ENCODE data around the gene PLSCR2. TPM values are rescaled to one million over a fixed set of nuclear protein-coding genes. Genes with fewer than 3 reads are reported as not detected.
"Not testable (repeated sequence)": the region's sequence is repeated elsewhere in the genome, so short reads cannot be mapped to it uniquely, and the experiment has no call there.

Gene PLSCR2
- total RNA-seq, 2 donors from 2014 or later, result not detected

DNA sequence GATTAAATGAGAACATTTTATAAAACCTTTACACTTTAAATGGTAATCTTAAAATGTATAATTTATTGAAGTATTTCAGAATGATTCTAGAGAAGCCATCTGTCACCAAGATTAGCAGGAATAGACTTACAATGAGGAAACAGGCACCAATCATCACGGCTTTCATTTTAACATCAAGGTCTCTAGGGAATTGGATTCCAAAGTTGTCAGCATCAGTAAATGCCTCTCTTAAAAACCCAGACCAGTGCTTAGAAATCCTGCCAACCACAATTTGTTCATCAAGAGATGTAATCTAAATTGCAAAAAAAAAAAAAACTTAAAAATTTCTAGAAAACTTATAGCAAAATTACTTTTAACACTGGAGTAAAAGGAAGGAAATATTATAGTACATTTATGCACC, 20.3 kb downstream of the PLSCR2 start:
- H3K27ac ChIP-seq, result no peak overlapping the region
- TF ChIP-seq POLR2A (IDR thresholded peaks at IDR 0.05), result no peak
- TF ChIP-seq, protein P1, sequence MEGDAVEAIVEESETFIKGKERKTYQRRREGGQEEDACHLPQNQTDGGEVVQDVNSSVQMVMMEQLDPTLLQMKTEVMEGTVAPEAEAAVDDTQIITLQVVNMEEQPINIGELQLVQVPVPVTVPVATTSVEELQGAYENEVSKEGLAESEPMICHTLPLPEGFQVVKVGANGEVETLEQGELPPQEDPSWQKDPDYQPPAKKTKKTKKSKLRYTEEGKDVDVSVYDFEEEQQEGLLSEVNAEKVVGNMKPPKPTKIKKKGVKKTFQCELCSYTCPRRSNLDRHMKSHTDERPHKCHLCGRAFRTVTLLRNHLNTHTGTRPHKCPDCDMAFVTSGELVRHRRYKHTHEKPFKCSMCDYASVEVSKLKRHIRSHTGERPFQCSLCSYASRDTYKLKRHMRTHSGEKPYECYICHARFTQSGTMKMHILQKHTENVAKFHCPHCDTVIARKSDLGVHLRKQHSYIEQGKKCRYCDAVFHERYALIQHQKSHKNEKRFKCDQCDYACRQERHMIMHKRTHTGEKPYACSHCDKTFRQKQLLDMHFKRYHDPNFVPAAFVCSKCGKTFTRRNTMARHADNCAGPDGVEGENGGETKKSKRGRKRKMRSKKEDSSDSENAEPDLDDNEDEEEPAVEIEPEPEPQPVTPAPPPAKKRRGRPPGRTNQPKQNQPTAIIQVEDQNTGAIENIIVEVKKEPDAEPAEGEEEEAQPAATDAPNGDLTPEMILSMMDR (IDR thresholded peaks at IDR 0.05), result no peak
- no peaks in the 10 kb centered on the region for H3K4me1 ChIP-seq
- peaks cover 0 to 6% (median 0%) of the 10 kb centered on the region in 3 donors for H3K9me3 ChIP-seq
- H3K36me3 ChIP-seq (replicated peaks in 1 of 2; ENCODE audit: insufficient read depth in 1 of 2, low read depth in 2 of 2), result no peaks in the 10 kb centered on the region
- intact Hi-C loops (cut with DNase I), result no loop called here
- no peaks in the 10 kb centered on the region for H3K27me3 ChIP-seq
- no peak for ATAC-seq
- DNase-seq, result no peak
- 76 to 79% methylated on average over 1 of the region's 1 CpG for WGBS, 2 donors
- no peak overlapping the region for H3K4me3 ChIP-seq

GRCh38 chr3:146446026-146446425, 23.3 kb downstream of the PLSCR2 start:
- TF ChIP-seq, protein P1 (IDR thresholded peaks at IDR 0.05), result no peak
- TF ChIP-seq POLR2A (IDR thresholded peaks at IDR 0.05), result no peak
- intact Hi-C loops (cut with DNase I), result no loop called here
- Histone ChIP-seq H3K4me1 (no peaks in the 10 kb centered on the region), H3K4me3 (no peak overlapping the region), H3K9me3 (peaks cover 0 to 6% (median 0%) of the 10 kb centered on the region in 3 donors), H3K27me3 (no peaks in the 10 kb centered on the region), H3K36me3 (replicated peaks in 1 of 2; ENCODE audit: insufficient read depth in 1 of 2, low read depth in 2 of 2) (no peaks in the 10 kb centered on the region), H3K27ac (no peak overlapping the region)
- WGBS, 2 donors, result 90% methylated on average over 1 of the region's 1 CpG
- DNase-seq (no peak), ATAC-seq (no peak)

DNA sequence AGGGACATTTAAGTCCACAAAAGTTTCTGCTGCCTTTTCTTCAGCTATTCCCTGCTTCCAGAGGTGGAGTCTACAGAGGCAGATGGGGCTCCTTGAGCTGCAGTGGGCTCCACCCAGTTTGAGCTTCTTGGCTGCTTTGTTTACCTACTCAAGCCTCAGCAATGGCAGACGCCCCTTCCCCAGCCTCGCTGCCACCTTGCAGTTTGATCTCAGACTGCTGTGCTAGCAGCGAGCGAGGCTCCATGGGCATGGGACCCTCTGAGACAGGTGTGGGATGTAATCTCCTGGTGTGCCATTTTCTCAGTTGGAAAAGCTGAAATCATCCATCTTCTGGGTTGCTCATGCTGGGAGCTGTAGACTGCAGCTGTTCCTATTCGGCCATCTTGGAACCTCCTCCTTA, 29.1 kb downstream of the PLSCR2 start:
- H3K27ac ChIP-seq; H3K27me3 ChIP-seq; ATAC-seq; H3K4me3 ChIP-seq; H3K4me1 ChIP-seq; DNase-seq; intact Hi-C loops (cut with DNase I); H3K36me3 ChIP-seq (replicated peaks in 1 of 2; ENCODE audit: insufficient read depth in 1 of 2, low read depth in 2 of 2); H3K9me3 ChIP-seq: not testable (repeated sequence)
- 76% methylated on average over 3 to 5 of the region's 5 CpGs for WGBS, 2 donors

DNA sequence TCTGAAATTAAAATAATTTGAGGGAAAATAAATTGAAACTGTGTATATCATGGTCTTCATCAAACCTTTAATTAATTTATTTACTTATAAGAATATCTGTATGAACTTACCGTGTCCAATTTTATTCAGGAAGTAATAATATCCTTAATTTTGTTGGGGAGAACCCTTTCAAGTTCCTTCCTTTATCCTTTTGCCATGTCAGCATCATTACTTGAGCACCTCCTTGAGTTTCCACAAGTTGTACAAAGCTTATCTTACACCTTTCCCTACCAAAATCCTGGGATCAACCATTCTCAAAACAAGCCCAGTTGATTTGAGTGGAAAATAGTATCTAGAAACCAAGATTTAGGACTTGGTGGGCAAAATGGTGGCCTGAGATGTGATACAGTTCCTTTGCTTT, 37.3 kb downstream of the PLSCR2 start:
- Histone ChIP-seq H3K27me3 (no peaks in the 10 kb centered on the region), H3K9me3 (no peaks in the 10 kb centered on the region), H3K36me3 (replicated peaks in 1 of 2; ENCODE audit: insufficient read depth in 1 of 2, low read depth in 2 of 2) (no peaks in the 10 kb centered on the region), H3K27ac (no peak overlapping the region), H3K4me1 (no peaks in the 10 kb centered on the region), H3K4me3 (no peak overlapping the region)
- no peak for ATAC-seq
- WGBS, 2 donors, result 86% methylated on average over 1 of the region's 1 CpG
- DNase-seq, result no peak
- intact Hi-C loops (cut with DNase I), result no loop called here
- TF ChIP-seq, protein P1 (IDR thresholded peaks at IDR 0.05), result no peak
- TF ChIP-seq POLR2A (IDR thresholded peaks at IDR 0.05), result no peak

- H3K9me3 ChIP-seq, result no peaks in the 10 kb centered on the region
- H3K36me3 ChIP-seq (replicated peaks in 1 of 2; ENCODE audit: insufficient read depth in 1 of 2, low read depth in 2 of 2), result no peaks in the 10 kb centered on the region
- H3K27me3 ChIP-seq, result no peaks in the 10 kb centered on the region
- H3K4me3 ChIP-seq, result no peak overlapping the region
- H3K27ac ChIP-seq, result no peak overlapping the region
- TF ChIP-seq, protein P1 (IDR thresholded peaks at IDR 0.05), result no peak
- TF ChIP-seq POLR2A (IDR thresholded peaks at IDR 0.05), result no peak
- DNase-seq, result no peak
- H3K4me1 ChIP-seq, result no peaks in the 10 kb centered on the region
- no peak for ATAC-seq
- intact Hi-C loops (cut with DNase I), result no loop called here
These were observed 38.1 kb downstream of the PLSCR2 start for GRCh38 chr3:146431240-146431639.
